Measurements from ENCODE around the gene GRB10.

GRB10 gene

GRCh38 chr7:50662996-50663395 is 119.7 kb downstream of the GRB10 start:
- TF ChIP-seq ESRRG (CRISPR knock-in tag; IDR thresholded peaks at IDR 0.05) (no peak), CSDC2 (CRISPR knock-in tag; IDR thresholded peaks at IDR 0.05) (no peak), TSHZ2 (CRISPR knock-in tag; IDR thresholded peaks at IDR 0.05) (no peak), OSR1 (CRISPR knock-in tag; IDR thresholded peaks at IDR 0.05) (no peak), ZFP3 (CRISPR knock-in tag; IDR thresholded peaks at IDR 0.05) (no peak), ZFP30 (CRISPR knock-in tag; IDR thresholded peaks at IDR 0.05) (no peak), SNAI2 (CRISPR knock-in tag; IDR thresholded peaks at IDR 0.05) (no peak), ARNTL (CRISPR knock-in tag; IDR thresholded peaks at IDR 0.05; ENCODE audit: borderline replicate concordance, low read depth) (no peak), ZNF70 (CRISPR knock-in tag; IDR thresholded peaks at IDR 0.05) (no peak), POU6F1 (CRISPR knock-in tag; IDR thresholded peaks at IDR 0.05; ENCODE audit: borderline replicate concordance, low read depth) (no peak), GLIS3 (CRISPR knock-in tag; IDR thresholded peaks at IDR 0.05) (no peak), CSRNP3 (CRISPR knock-in tag; IDR thresholded peaks at IDR 0.05) (no peak), RARB (CRISPR knock-in tag; IDR thresholded peaks at IDR 0.05) (no peak), TOX (CRISPR knock-in tag; IDR thresholded peaks at IDR 0.05; ENCODE audit: borderline replicate concordance) (no peak), CREB5 (CRISPR knock-in tag; IDR thresholded peaks at IDR 0.05; ENCODE audit: low read depth) (no peak), PPARA (CRISPR knock-in tag; IDR thresholded peaks at IDR 0.05; ENCODE audit: borderline replicate concordance) (no peak), PATZ1 (CRISPR knock-in tag; IDR thresholded peaks at IDR 0.05; ENCODE audit: borderline replicate concordance) (no peak), ISL1 (CRISPR knock-in tag; IDR thresholded peaks at IDR 0.05) (no peak)
- no peak for ATAC-seq

GRCh38 chr7:50662041-50662694 is 120.5 kb downstream of the GRB10 start:
- ATAC-seq = no peak
- TF ChIP-seq PATZ1 (CRISPR knock-in tag; IDR thresholded peaks at IDR 0.05; ENCODE audit: borderline replicate concordance) (no peak), OSR1 (CRISPR knock-in tag; IDR thresholded peaks at IDR 0.05) (no peak), PPARA (CRISPR knock-in tag; IDR thresholded peaks at IDR 0.05; ENCODE audit: borderline replicate concordance) (no peak), ZNF8 (CRISPR knock-in tag; IDR thresholded peaks at IDR 0.05) (no peak), SNAI2 (CRISPR knock-in tag; IDR thresholded peaks at IDR 0.05) (no peak), ESRRG (CRISPR knock-in tag; IDR thresholded peaks at IDR 0.05) (no peak), ZNF70 (CRISPR knock-in tag; IDR thresholded peaks at IDR 0.05) (no peak), RARB (CRISPR knock-in tag; IDR thresholded peaks at IDR 0.05) (no peak), BACH2 (CRISPR knock-in tag; IDR thresholded peaks at IDR 0.05; ENCODE audit: borderline replicate concordance) (no peak)
